CD8-positive, alpha-beta memory T cell (primary cell): Measurements from ENCODE around the gene MTA3. TPM values are rescaled to one million over a fixed set of nuclear protein-coding genes. Genes with fewer than 3 reads are reported as not detected.
A peak's percentile ranks its signal among the peaks of the same experiment; 100 is the strongest.

Experiments used
- CTCF ChIA-PET: fragments of 350-600 bp; sonication (Branson Sonifier 250); formaldehyde crosslinking; loops from one replicate; lab custom pipeline; 2021; ENCODE audit warnings: antibody characterized with exemption; lab: Charles Lee
- POLR2A ChIA-PET: fragments of 350-600 bp; sonication (Branson Sonifier 250); formaldehyde crosslinking; loops from one replicate; lab custom pipeline; 2021; ENCODE audit warnings: antibody characterized with exemption; lab: Charles Lee
- DNase-seq, 5 donors: peaks; one replicate each; pipeline versions ENCODE4 v3.0.0 to v3.0.0-alpha.2; 2020 to 2022; ENCODE audit warnings: mixed read lengths in 1 of 5
- H3K27ac ChIP-seq: one replicate; pipeline ENCODE4 v1.7.0; 2013; ENCODE audit warnings: low read depth, mild to moderate bottlenecking, low read length, moderate library complexity
- H3K27me3 ChIP-seq: 2 replicates; pipeline ENCODE4 v1.7.0; 2013; ENCODE audit warnings: low read length, mild to moderate bottlenecking; ENCODE audit not compliant: insufficient read depth, poor library complexity, severe bottlenecking
- H3K36me3 ChIP-seq: 2 replicates; pipeline ENCODE4 v1.7.0; 2013; ENCODE audit warnings: mild to moderate bottlenecking, low read length, moderate library complexity; ENCODE audit not compliant: insufficient read depth
- H3K4me1 ChIP-seq: 2 replicates; pipeline ENCODE4 v1.7.0; 2013; ENCODE audit warnings: mild to moderate bottlenecking, low read length, moderate library complexity; ENCODE audit not compliant: insufficient read depth
- H3K4me3 ChIP-seq: 2 replicates; pipeline ENCODE4 v1.7.0; 2013; ENCODE audit warnings: mild to moderate bottlenecking, low read length
- H3K9me3 ChIP-seq: 2 replicates; pipeline ENCODE4 v1.7.0; 2013; ENCODE audit warnings: mild to moderate bottlenecking, low read length
- H3K27ac Mint-ChIP-seq, 8 donors: one replicate each; pipeline ENCODE4 v1.8.0; 2020 to 2021; ENCODE audit warnings: mixed read lengths in 8 of 8, mild to moderate bottlenecking in 6 of 8, inconsistent platforms in 3 of 8, moderate library complexity in 3 of 8
- H3K27me3 Mint-ChIP-seq, 2 donors: one replicate each; pipeline ENCODE4 v1.8.0; 2020 to 2021; ENCODE audit warnings: mixed read lengths in 2 of 2, mild to moderate bottlenecking in 1 of 2, moderate library complexity in 1 of 2
- H3K36me3 Mint-ChIP-seq, 3 donors: one replicate each; pipeline ENCODE4 v1.8.0; 2020 to 2021; ENCODE audit warnings: mixed read lengths in 3 of 3, inconsistent platforms in 1 of 3, mild to moderate bottlenecking in 1 of 3
- H3K4me1 Mint-ChIP-seq, 3 donors: one replicate each; pipeline ENCODE4 v1.8.0; 2020 to 2021; ENCODE audit warnings: mixed read lengths in 3 of 3, inconsistent platforms in 1 of 3, mild to moderate bottlenecking in 1 of 3
- H3K4me3 Mint-ChIP-seq, 7 donors: one replicate each; pipeline ENCODE4 v1.8.0; 2020 to 2021; ENCODE audit warnings: mixed read lengths in 7 of 7, mild to moderate bottlenecking in 6 of 7, moderate library complexity in 4 of 7, inconsistent platforms in 2 of 7
- H3K9me3 Mint-ChIP-seq, 5 donors: one replicate each; pipeline ENCODE4 v1.8.0; 2020 to 2022; ENCODE audit warnings: mixed read lengths in 5 of 5, mild to moderate bottlenecking in 3 of 5, moderate library complexity in 2 of 5, inconsistent platforms in 1 of 5
- polyA plus RNA-seq: library from polyadenylated mRNA; unstranded; fragments of 300-500 nt; fragmentation: Illumina TruSeq; gene quantifications from one replicate; pipeline ENCODE4 v1.2.3, GENCODE V29; 2021
- total RNA-seq, 2 experiments: library from RNA; stranded (reverse); gene quantifications; one replicate each; pipeline ENCODE4 v1.2.3, GENCODE V29; 2021

The MTA3 gene
- total and polyA plus RNA-seq, 3 experiments from 2014 or later: 7.9 to 24.1 (median 20.0) TPM

GRCh38 chr2:42693013-42693615 is 124.7 kb downstream of the MTA3 start:
- no peaks in the 10 kb centered on the region for H3K27me3 ChIP-seq
- no peaks in the 10 kb centered on the region for H3K9me3 ChIP-seq
- ChIA-PET CTCF (no interaction called here), POLR2A (no interaction called here)
- no peaks in the 10 kb centered on the region for H3K36me3 ChIP-seq
- peaks cover 4 to 22% (median 9%) of the 10 kb centered on the region in 3 donors for H3K4me1 Mint-ChIP-seq
- peak overlapping the region in 2 of 8 donors; percentile 35 to 51 for H3K27ac Mint-ChIP-seq
- no peaks in the 10 kb centered on the region for H3K27me3 Mint-ChIP-seq
- peaks cover 0 to 17% (median 12%) of the 10 kb centered on the region in 3 donors for H3K36me3 Mint-ChIP-seq
- H3K4me1 ChIP-seq: no peaks in the 10 kb centered on the region
- DNase-seq: no peak
- peak overlapping the region in 2 of 7 donors; percentile 8 to 15 for H3K4me3 Mint-ChIP-seq
- no peaks in the 10 kb centered on the region for H3K9me3 Mint-ChIP-seq
- H3K4me3 ChIP-seq: no peak overlapping the region
- H3K27ac ChIP-seq: no peak overlapping the region

- ChIA-PET POLR2A (no interaction called here), CTCF (no interaction called here)
- DNase-seq: no peak
- no peaks in the 10 kb centered on the region for H3K9me3 ChIP-seq
- no peak overlapping the region for H3K4me3 ChIP-seq
- Mint-ChIP-seq H3K27me3 (no peaks in the 10 kb centered on the region), H3K4me3 (peak overlapping the region in 1 of 7 donors; percentile 15), H3K4me1 (peaks cover 4 to 22% (median 9%) of the 10 kb centered on the region in 3 donors), H3K9me3 (no peaks in the 10 kb centered on the region), H3K27ac (no peak overlapping the region), H3K36me3 (peaks cover 0 to 15% (median 12%) of the 10 kb centered on the region in 3 donors)
- H3K27ac ChIP-seq: no peak overlapping the region
- no peaks in the 10 kb centered on the region for H3K27me3 ChIP-seq
- no peaks in the 10 kb centered on the region for H3K36me3 ChIP-seq
- H3K4me1 ChIP-seq: no peaks in the 10 kb centered on the region
These were observed 125.5 kb downstream of the MTA3 start for GRCh38 chr2:42693688-42694479.

- Histone ChIP-seq H3K27me3 (no peaks in the 10 kb centered on the region), H3K4me1 (no peaks in the 10 kb centered on the region), H3K36me3 (no peaks in the 10 kb centered on the region), H3K4me3 (no peak overlapping the region), H3K27ac (no peak overlapping the region), H3K9me3 (no peaks in the 10 kb centered on the region)
- ChIA-PET POLR2A (no interaction called here), CTCF (no interaction called here)
- Mint-ChIP-seq H3K4me1 (peaks cover 4 to 11% (median 9%) of the 10 kb centered on the region in 3 donors), H3K27ac (no peak overlapping the region), H3K27me3 (no peaks in the 10 kb centered on the region), H3K36me3 (peaks cover 0 to 15% (median 11%) of the 10 kb centered on the region in 3 donors), H3K9me3 (no peaks in the 10 kb centered on the region), H3K4me3 (no peak overlapping the region)
- DNase-seq: no peak
These were observed 128.6 kb downstream of the MTA3 start for GRCh38 chr2:42696987-42697386.

GRCh38 chr2:42698940-42699339 is 130.5 kb downstream of the MTA3 start:
- Histone ChIP-seq H3K27me3 (no peaks in the 10 kb centered on the region), H3K36me3 (no peaks in the 10 kb centered on the region), H3K4me3 (no peak overlapping the region), H3K4me1 (no peaks in the 10 kb centered on the region), H3K9me3 (no peaks in the 10 kb centered on the region), H3K27ac (no peak overlapping the region)
- ChIA-PET POLR2A (no interaction called here), CTCF (no interaction called here)
- peaks cover 0 to 24% (median 16%) of the 10 kb centered on the region in 3 donors for H3K36me3 Mint-ChIP-seq
- no peak overlapping the region for H3K4me3 Mint-ChIP-seq
- no peak overlapping the region for H3K27ac Mint-ChIP-seq
- no peaks in the 10 kb centered on the region for H3K27me3 Mint-ChIP-seq
- H3K4me1 Mint-ChIP-seq: no peaks in the 10 kb centered on the region
- no peaks in the 10 kb centered on the region for H3K9me3 Mint-ChIP-seq
- no peak for DNase-seq

GRCh38 chr2:42706836-42707235 is 138.4 kb downstream of the MTA3 start:
- CTCF ChIA-PET: no interaction called here
- Mint-ChIP-seq H3K27ac (no peak overlapping the region), H3K4me3 (no peak overlapping the region), H3K27me3 (no peaks in the 10 kb centered on the region), H3K9me3 (no peaks in the 10 kb centered on the region), H3K4me1 (no peaks in the 10 kb centered on the region), H3K36me3 (peaks cover 7 to 53% (median 26%) of the 10 kb centered on the region in 3 donors)
- H3K4me3 ChIP-seq: no peak overlapping the region
- no peaks in the 10 kb centered on the region for H3K9me3 ChIP-seq
- POLR2A ChIA-PET: interaction anchor here (0.5 kb wide), 1 partner anchor 1090 kb away, joined by 4 read pairs; no protein-coding TSS in a partner anchor
- H3K27ac ChIP-seq: no peak overlapping the region
- no peaks in the 10 kb centered on the region for H3K27me3 ChIP-seq
- no peaks in the 10 kb centered on the region for H3K4me1 ChIP-seq
- no peaks in the 10 kb centered on the region for H3K36me3 ChIP-seq
- no peak for DNase-seq

- H3K4me3 Mint-ChIP-seq: no peak overlapping the region
- H3K4me1 Mint-ChIP-seq: no peaks in the 10 kb centered on the region
- CTCF ChIA-PET: no interaction called here
- no peak overlapping the region for H3K27ac Mint-ChIP-seq
- Histone ChIP-seq H3K27me3 (no peaks in the 10 kb centered on the region), H3K27ac (no peak overlapping the region), H3K9me3 (no peaks in the 10 kb centered on the region), H3K36me3 (no peaks in the 10 kb centered on the region), H3K4me3 (no peak overlapping the region), H3K4me1 (no peaks in the 10 kb centered on the region)
- H3K9me3 Mint-ChIP-seq: no peaks in the 10 kb centered on the region
- H3K27me3 Mint-ChIP-seq: no peaks in the 10 kb centered on the region
- POLR2A ChIA-PET: no interaction called here
- H3K36me3 Mint-ChIP-seq: peaks cover 7 to 48% (median 23%) of the 10 kb centered on the region in 3 donors
- DNase-seq: no peak
These were observed 139.7 kb downstream of the MTA3 start for GRCh38 chr2:42708179-42708578.

GRCh38 chr2:42711896-42712295 is 143.5 kb downstream of the MTA3 start:
- H3K27me3 Mint-ChIP-seq: no peaks in the 10 kb centered on the region
- Histone ChIP-seq H3K36me3 (no peaks in the 10 kb centered on the region), H3K27me3 (no peaks in the 10 kb centered on the region), H3K27ac (no peak overlapping the region), H3K4me1 (no peaks in the 10 kb centered on the region), H3K4me3 (no peak overlapping the region), H3K9me3 (no peaks in the 10 kb centered on the region)
- H3K27ac Mint-ChIP-seq: no peak overlapping the region
- peaks cover 7 to 25% (median 20%) of the 10 kb centered on the region in 3 donors for H3K36me3 Mint-ChIP-seq
- DNase-seq: no peak
- no peaks in the 10 kb centered on the region for H3K4me1 Mint-ChIP-seq
- ChIA-PET CTCF (no interaction called here), POLR2A (no interaction called here)
- no peaks in the 10 kb centered on the region for H3K9me3 Mint-ChIP-seq
- H3K4me3 Mint-ChIP-seq: no peak overlapping the region

- H3K4me3 Mint-ChIP-seq: no peak overlapping the region
- no peaks in the 10 kb centered on the region for H3K27me3 Mint-ChIP-seq
- Histone ChIP-seq H3K27ac (no peak overlapping the region), H3K36me3 (no peaks in the 10 kb centered on the region), H3K4me3 (no peak overlapping the region), H3K27me3 (no peaks in the 10 kb centered on the region), H3K9me3 (no peaks in the 10 kb centered on the region), H3K4me1 (no peaks in the 10 kb centered on the region)
- no peaks in the 10 kb centered on the region for H3K4me1 Mint-ChIP-seq
- CTCF ChIA-PET: no interaction called here
- H3K27ac Mint-ChIP-seq: no peak overlapping the region
- H3K9me3 Mint-ChIP-seq: no peaks in the 10 kb centered on the region
- no peak for DNase-seq
- H3K36me3 Mint-ChIP-seq: peaks cover 7 to 20% (median 16%) of the 10 kb centered on the region in 3 donors
- POLR2A ChIA-PET: no interaction called here
These were observed 144.5 kb downstream of the MTA3 start for GRCh38 chr2:42712934-42713333.
